HG03135 (cell line): ENCODE measurements around the gene IL17C.
"Not testable (repeated sequence)": the region's sequence is repeated elsewhere in the genome, so short reads cannot be mapped to it uniquely, and the experiment has no call there.

Experiments used
- ATAC-seq: cut with Tn5 transposase; IDR thresholded peaks from one replicate; pipeline ENCODE4 v1.9.1; 2021; ENCODE audit warnings: mild to moderate bottlenecking, moderate library complexity; ENCODE audit not compliant: unreplicated experiment

IL17C gene

GRCh38 chr16:88609426-88609825, 28.9 kb upstream of the IL17C start:
- not testable (repeated sequence) for ATAC-seq

DNA sequence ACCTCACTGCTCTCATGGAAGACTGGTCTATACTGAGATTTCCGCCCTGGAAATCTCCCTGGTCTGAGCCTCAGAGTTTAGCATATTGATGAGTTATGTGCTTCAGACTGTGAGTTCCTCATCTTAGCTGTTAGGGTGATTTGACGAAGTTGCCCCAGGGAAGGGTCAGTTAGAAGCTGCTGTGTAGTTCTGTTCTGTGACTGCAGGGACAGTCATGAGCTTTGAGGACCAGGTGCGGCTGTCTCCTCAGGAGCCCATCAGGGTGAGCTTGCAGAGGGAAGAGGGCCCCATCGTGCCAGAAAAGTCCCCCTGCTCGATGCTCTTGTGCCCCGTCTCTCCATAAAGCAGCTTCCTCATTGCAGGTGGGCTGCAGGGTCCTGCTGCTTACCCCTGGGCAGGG, 28.3 kb upstream of the IL17C start:
- ATAC-seq: no peak

DNA sequence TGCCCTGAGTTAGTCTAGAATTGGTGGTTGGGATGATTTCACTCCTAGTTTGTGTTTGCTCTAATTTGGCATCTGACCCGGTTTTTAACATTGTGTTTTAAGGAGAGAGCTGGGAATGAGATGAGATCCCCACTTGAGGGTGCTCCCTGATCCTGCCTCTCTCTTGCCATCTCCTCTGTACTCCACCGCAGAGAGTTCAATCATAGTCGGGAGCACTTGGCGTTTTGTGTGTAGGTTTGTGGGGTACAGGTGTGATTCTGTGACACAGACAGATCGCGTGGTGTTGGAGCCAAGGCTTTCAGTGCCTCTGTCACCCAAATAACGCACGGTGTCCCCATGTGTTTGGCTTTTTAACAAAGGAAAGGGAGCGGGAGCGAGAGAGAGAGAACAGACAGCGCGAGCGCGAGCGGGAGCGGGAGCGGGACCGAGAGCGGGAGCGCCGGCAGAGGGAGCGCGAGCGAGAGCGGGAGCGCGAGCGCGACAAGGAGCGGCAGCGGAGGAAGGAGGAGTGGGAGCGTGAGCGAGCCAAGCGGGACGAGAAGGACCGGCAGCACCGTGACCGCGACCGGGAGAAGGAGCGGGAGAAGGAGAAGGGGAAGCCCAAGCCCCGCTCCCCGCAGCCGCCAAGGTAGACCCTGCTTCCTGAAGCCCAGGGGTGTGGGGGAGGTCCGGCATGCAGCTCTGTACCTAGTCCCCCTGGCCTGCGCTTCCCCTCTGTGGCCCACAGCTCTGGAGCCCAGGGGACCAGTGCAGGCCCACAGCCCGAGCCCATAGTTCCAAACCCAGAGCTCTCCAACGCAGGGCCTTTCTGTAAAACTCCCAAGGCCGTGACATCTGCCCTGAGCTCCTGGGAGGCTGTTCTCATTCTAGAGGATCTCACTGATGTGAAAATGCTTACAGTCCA, 27.2 kb upstream of the IL17C start:
- no peak for ATAC-seq

GRCh38 chr16:88613293-88613692, 25.1 kb upstream of the IL17C start:
- no peak for ATAC-seq

DNA sequence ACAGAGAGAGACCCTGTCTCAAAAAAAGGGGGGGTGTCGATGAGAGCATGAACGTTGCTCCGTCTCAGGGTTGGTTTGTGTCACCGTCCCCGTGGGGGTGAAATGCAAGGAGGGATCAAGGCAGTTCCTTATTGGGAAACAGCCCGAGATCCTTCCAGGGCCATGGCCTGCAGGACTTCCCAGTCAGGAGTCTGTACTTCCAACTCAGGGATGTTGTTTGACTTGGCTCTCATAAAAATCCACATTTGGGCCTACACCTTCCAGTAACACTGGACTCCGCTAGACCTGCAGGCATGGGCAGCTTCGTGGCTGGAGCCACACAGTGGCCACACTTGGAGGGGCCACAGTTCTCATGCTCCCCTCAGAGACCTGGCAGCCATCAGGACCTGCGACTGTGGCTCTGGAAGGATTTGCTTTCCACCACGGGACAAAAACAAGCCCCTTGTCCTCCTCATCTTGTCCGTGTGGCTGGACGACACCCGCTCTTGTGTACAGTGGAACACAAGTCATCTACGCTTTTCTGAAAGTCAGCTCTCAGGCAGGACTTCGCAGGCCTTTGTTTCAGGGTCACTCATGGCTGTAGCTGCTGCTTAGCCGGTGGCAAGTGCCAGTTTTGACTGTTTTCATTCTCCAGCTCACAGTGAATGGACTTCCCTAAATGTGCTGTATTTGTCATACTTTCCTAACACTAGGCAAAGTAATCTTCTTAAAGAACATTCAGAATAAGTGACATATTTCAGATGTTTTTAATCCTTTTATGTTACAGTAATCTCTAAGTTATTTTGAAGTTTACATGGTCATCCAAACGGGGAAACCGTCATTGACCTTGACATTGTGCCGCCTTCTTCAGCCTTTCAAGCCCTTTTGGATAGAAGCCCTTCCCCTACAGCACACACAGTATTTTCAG, 24.2 kb upstream of the IL17C start:
- no peak for ATAC-seq

GRCh38 chr16:88614818-88615580, 23.4 kb upstream of the IL17C start:
- no peak for ATAC-seq

GRCh38 chr16:88616320-88616719, 22.1 kb upstream of the IL17C start:
- ATAC-seq: no peak

DNA sequence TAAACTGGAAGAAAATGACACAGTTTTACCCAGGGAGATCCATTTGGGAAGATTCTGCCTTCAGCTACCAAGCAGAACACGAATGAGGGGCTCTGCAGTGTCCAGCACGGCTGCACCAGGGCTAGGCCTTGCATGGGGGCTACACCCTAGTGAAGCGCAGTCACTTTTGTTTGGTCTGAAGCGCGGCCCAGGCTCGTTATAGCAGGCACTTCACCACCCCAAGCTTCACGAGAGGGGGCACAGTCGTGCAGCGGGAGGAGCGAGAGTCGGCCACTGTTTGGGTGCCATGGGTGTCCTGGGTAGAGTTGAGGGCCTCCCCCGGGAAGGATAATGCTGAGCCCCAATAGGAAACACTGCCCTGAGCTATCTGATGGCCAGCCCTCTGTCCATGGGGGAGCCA, 21.6 kb upstream of the IL17C start:
- ATAC-seq: no peak

DNA sequence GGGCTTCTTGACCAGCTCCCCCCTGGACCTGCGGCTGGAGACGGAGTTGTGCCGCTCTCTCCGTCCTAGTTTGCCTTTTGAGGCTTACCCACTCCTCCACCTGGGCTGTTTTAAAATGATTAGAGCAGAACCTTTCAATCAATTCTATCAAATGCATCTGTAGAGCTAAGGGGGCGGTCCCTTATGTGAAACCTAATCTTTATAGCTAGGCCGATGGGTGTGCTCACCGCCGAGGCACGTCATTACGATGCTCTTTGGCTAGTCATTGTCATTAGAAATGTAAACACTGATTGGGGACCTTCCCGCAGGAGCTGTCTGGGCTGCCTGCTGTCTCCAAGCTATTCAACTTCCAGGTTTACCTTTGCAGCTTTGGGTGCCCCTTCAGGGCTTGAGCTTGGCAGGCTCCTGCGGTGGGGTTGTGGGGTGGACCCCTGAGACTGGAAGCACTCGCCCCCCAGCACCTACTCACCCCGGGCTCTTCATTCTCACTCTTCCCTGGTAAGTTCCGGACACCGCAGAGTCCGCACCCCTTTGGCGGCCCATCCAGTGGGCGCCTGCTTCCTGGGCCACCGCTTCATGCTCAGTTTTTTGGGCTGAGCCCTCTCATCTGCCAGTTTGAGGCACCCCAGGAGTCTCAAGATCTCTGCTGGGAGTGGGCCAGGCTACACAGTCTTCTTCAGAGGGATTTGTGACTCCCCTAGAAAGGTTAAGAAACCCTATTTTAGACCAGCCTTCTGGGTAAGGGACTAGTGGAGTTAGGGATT, 20.9 kb upstream of the IL17C start:
- no peak for ATAC-seq

DNA sequence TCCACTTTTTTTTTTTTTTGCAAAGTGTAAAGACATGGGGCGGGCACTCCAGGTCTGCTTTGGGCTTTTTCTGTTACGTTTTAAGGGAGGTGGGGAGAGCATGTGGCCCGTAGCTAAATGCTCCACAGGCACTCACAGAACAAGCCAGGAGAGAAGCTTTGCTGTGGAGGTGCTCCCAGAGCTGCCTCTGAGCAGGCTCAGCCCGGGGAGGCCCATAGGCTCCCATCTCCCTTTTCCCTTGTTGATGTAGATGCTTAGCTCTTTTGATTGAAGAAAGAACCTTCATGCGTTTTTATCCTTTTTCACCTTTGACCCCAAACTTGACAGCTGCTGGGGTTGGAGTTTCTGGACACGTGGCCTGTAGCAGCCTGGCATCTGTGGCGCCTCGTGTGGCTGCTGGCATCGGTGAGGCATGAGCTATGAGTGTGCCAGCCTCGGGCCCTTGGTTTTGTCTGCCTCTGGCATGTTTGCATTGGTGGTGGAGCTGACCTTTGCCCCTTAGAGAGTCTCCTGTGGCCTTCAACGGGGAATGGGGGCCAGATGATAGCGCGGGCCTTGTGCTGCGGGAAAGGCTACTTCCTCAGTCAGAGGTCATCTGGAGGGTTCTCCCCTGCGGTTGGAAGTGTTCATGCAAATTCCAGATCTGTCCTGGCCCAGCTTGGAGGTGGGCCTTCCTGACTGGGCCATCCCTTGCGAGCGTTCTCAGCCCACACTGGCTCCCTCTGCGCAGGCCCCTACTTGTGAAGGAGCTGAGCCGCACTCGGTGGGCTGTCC, 20.0 kb upstream of the IL17C start:
- no peak for ATAC-seq

DNA sequence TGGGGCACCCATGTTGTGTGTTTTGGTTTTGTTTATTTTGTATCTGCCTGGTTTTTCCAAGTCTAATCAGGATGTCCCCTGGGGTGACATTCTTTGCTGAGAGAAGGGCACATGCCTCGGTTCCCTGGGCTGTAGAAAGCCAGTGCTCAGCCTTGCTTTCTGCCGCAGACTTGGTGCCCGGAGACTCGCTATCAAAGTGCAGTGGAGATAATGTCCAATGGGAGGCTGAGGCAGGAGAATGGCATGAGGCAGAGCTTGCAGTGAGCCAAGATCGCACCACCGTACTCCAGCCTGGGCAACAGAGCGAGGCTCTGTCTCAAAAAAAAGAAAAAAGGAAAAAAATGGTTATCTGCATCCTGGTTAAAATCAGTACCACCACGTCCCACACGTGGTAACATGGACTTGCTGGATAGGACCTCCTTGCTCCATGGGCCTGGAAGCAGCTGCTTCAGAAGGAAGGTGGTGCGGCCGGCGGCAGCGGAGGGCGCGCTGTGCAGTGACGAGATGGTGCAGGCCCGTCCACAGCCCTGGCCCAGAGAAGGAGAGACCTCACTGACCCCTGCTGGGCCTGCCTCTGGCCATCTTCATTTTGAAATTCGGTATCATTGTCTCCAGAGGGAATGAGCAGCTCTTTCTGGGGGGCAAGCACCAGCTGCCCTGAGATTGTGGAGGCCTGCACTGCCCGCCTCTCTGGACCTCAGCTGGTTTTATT, 19.3 kb upstream of the IL17C start:
- no peak for ATAC-seq

- ATAC-seq: no peak
These were observed 18.2 kb upstream of the IL17C start for GRCh38 chr16:88619859-88620815.

- ATAC-seq: no peak
These were observed 16.2 kb upstream of the IL17C start for GRCh38 chr16:88622125-88622524.

DNA sequence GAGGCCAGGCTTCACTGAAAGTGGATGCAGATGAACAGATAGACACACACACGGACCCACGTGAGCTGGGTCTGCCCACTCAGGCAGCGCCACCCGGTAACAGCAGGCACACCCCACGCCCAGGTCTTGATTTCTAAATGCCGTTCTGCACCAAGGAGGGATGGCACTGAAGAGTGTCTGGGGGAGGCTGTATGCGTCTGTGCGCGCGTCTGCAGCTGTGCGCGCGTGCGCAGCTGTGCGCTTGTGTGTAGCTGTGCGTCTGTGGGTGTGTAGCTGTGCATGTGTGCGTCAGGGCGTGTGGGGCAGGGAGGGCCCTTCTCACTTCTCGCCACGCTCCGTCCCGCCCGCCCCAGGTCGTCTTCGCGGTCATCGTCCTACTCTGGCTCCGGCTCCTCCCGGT, 15.5 kb upstream of the IL17C start:
- no peak for ATAC-seq

DNA sequence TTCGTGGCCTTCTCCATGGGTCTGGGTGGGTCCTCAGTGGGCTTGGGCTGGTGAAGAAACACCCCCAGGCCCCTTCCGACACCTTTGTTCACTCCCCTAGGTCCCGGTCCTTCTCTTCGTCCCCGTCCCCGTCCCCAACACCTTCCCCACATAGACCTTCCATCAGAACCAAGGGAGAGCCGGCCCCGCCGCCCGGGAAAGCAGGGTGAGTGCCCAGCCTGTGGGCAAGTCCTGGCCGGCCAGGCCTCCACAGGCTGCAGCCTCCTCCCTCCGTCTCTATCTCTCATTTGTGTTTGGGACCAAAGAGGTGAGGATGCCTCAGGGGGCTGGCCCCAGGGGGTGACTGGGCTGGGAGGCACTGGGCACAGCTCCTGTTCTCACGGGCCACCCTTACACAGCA, 14.5 kb upstream of the IL17C start:
- ATAC-seq: no peak

DNA sequence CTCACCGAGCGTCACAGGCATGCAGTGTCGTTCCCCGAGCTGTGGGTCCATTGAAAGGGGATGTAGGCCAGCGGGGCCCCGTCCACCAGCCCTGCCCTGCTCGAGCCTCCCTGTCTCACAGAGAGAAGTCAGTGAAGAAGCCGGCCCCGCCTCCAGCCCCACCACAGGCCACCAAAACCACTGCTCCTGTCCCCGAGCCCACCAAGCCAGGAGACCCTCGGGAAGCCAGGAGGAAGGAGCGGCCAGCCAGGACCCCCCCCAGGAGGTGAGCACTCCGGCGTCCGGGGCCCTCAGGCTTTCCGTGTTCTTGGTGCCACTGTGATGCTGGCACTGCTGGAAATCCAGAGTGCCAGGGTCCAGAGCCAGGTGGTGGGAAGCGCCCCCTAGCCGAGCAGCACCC, 13.9 kb upstream of the IL17C start:
- no peak for ATAC-seq

GRCh38 chr16:88624977-88625576, 13.3 kb upstream of the IL17C start:
- ATAC-seq: no peak
